Central memory CD8-positive, alpha-beta T cell (primary cell): ENCODE measurements around the gene INPP5K.
"Not testable (repeated sequence)": the region's sequence is repeated elsewhere in the genome, so short reads cannot be mapped to it uniquely, and the experiment has no call there.

Experiments used
- ATAC-seq: fragments of 150-1000 bp; cut with Tn5 transposase; replicated peaks from 2 replicates; pipeline ENCODE4 v1.10.0; 2022; ENCODE audit warnings: mild to moderate bottlenecking, moderate FRiP score, moderate number of reproducible peaks; ENCODE audit not compliant: poor library complexity, severe bottlenecking; ENCODE audit errors: extremely low read depth
- DNase-seq, 2 donors: peaks; one replicate each; pipeline ENCODE4 v3.0.0; 2021; ENCODE audit warnings: low spot score in 2 of 2
- H3K27ac Mint-ChIP-seq: one replicate; pipeline ENCODE4 v1.8.0; 2022; ENCODE audit warnings: low read depth, mild to moderate bottlenecking, moderate library complexity, mixed read lengths
- H3K27me3 Mint-ChIP-seq: one replicate; pipeline ENCODE4 v1.8.0; 2022; ENCODE audit warnings: mixed read lengths
- H3K36me3 Mint-ChIP-seq: one replicate; pipeline ENCODE4 v1.8.0; 2022; ENCODE audit warnings: mild to moderate bottlenecking, moderate library complexity, mixed read lengths; ENCODE audit not compliant: insufficient read depth
- H3K4me1 Mint-ChIP-seq: one replicate; pipeline ENCODE4 v1.8.0; 2022; ENCODE audit warnings: mixed read lengths
- H3K4me3 Mint-ChIP-seq: one replicate; pipeline ENCODE4 v1.8.0; 2022; ENCODE audit warnings: mild to moderate bottlenecking, moderate library complexity, mixed read lengths
- H3K9me3 Mint-ChIP-seq: one replicate; pipeline ENCODE4 v1.8.0; 2022; ENCODE audit warnings: mixed read lengths

The INPP5K gene

DNA sequence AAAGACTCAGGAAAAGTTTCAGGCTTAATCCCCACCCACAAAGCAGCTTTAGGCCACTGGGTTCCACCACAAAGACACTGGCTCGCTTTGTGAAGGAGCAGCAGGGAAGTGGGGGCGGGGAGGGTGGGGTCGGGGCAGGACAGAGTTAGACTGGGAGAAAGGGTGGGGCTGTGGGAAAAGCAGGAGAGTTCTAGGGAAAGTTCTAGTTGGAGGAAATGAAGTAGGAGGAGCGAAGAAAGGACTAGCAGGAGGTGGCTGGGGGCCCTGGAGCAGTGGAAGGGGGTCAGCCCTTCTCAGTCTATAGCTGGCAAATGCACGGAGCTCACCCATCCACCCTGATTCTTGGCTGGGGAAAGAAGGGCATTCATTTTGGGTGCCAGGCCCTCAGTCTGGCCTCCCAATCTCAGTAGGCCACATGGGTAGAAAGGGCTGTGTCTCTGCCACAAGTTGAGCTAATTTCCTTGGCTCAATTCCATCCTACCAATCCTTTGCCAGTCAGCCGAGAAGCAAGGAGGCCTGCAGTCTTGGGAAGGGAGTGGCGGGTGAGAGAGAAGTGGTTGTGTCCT, 4.6 kb downstream of the INPP5K start:
- Mint-ChIP-seq H3K9me3 (no peaks in the 10 kb centered on the region), H3K4me3 (no peak overlapping the region), H3K4me1 (peaks cover 15% of the 10 kb centered on the region), H3K27me3 (no peaks in the 10 kb centered on the region), H3K27ac (no peak overlapping the region), H3K36me3 (peaks cover 31% of the 10 kb centered on the region)
- ATAC-seq (no peak), DNase-seq (no peak)

GRCh38 chr17:1511290-1511689, 5.1 kb downstream of the INPP5K start:
- Mint-ChIP-seq H3K9me3 (no peaks in the 10 kb centered on the region), H3K4me3 (no peak overlapping the region), H3K27ac (no peak overlapping the region), H3K36me3 (peaks cover 33% of the 10 kb centered on the region), H3K27me3 (no peaks in the 10 kb centered on the region), H3K4me1 (peaks cover 15% of the 10 kb centered on the region)
- DNase-seq (no peak), ATAC-seq (no peak)

DNA sequence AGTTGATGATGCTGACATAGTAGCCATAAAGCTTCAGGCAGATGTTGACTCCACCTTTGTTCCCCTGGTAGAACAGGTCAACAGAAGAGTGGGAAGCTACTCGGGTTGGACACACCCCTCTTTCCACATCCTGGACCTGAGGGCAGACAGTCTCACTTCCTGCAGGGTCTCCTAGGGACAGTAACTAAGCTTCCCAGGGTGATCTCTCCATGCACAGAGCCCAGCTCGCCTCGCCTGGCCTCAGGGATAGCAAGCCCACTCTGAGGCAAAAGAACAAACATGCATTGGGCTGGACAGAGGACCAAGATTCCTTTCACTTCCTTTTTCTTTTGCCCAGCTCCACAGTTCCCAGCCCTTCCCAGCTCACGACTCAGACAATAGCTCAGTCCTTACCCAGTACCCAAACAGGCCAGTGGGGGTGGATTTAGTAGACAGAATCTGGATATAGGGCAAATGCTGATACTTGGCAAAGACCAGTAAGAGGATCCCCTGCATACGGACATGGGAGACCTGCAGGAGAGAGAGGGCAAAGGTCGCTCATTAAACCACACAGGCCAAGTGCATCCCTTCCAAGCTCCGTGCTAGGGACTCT, 7.0 kb downstream of the INPP5K start:
- Mint-ChIP-seq H3K27ac (no peak overlapping the region), H3K27me3 (no peaks in the 10 kb centered on the region), H3K4me3 (no peak overlapping the region), H3K36me3 (peaks cover 28% of the 10 kb centered on the region), H3K9me3 (no peaks in the 10 kb centered on the region), H3K4me1 (peaks cover 9% of the 10 kb centered on the region)
- ATAC-seq (no peak), DNase-seq (no peak)

GRCh38 chr17:1508709-1509108, 7.7 kb downstream of the INPP5K start:
- not testable (repeated sequence) for H3K4me3 Mint-ChIP-seq, H3K27ac Mint-ChIP-seq, H3K27me3 Mint-ChIP-seq, H3K9me3 Mint-ChIP-seq, ATAC-seq, H3K4me1 Mint-ChIP-seq, DNase-seq
- peaks cover 30% of the 10 kb centered on the region for H3K36me3 Mint-ChIP-seq

- Mint-ChIP-seq H3K27me3 (no peaks in the 10 kb centered on the region), H3K27ac (no peak overlapping the region), H3K36me3 (peaks cover 32% of the 10 kb centered on the region), H3K9me3 (no peaks in the 10 kb centered on the region), H3K4me3 (no peak overlapping the region), H3K4me1 (peaks cover 5% of the 10 kb centered on the region)
- DNase-seq (no peak), ATAC-seq (no peak)
Observed at GRCh38 chr17:1506649-1507267, 9.7 kb downstream of the INPP5K start.

DNA sequence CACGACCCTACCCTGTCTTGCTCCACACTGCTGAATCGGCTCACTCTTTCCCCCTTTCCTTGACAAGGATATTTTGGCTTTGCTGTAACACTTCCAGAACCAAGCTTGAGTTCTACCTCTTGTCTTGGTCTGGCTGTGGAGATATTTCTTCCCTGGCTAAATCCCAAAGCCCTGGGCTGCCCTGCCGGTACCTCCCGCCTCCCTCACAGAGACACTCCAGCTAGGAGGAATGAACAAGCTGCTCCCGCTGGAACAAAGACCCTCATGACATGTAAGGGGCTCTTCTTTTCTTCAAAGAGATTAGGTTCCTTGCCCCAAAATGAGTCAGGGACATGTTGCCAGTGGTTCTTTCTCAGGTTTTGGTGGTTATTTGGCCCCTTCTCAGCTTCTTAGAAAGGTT, 10.8 kb downstream of the INPP5K start:
- DNase-seq (no peak), ATAC-seq (no peak)
- no peaks in the 10 kb centered on the region for H3K27me3 Mint-ChIP-seq
- no peaks in the 10 kb centered on the region for H3K9me3 Mint-ChIP-seq
- no peak overlapping the region for H3K4me3 Mint-ChIP-seq
- peaks cover 34% of the 10 kb centered on the region for H3K36me3 Mint-ChIP-seq
- H3K27ac Mint-ChIP-seq, result peak overlapping the region; percentile 69
- H3K4me1 Mint-ChIP-seq, result peaks cover 5% of the 10 kb centered on the region

DNA sequence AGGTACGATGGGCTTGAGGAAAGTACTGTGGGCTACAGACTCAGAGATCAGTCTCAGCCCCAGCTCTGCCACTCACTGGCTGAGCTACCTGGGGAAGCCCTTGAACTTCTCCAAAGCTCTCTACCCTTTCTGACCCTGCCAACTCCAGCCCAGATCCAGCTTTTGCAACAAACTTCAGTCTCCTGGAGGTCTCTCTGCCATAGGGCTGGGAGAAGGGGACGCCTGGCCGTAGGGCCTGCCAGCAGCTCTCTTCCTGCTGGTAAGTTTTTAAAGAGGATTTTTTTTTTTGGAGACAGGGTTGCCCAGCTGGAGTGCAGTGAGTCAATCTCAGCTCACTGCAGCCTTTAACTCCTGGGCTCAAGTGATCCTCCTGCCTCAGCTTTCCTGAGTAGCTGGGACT, 11.5 kb downstream of the INPP5K start:
- Mint-ChIP-seq H3K4me1 (peaks cover 5% of the 10 kb centered on the region), H3K36me3 (peaks cover 37% of the 10 kb centered on the region), H3K27me3 (no peaks in the 10 kb centered on the region), H3K27ac (peak overlapping the region; percentile 69), H3K9me3 (no peaks in the 10 kb centered on the region), H3K4me3 (no peak overlapping the region)
- ATAC-seq, result no peak
- DNase-seq, result no peak

- H3K36me3 Mint-ChIP-seq, result peaks cover 35% of the 10 kb centered on the region
- no peak overlapping the region for H3K27ac Mint-ChIP-seq
- no peak overlapping the region for H3K4me3 Mint-ChIP-seq
Observed at GRCh38 chr17:1503699-1504098, 12.7 kb downstream of the INPP5K start.

DNA sequence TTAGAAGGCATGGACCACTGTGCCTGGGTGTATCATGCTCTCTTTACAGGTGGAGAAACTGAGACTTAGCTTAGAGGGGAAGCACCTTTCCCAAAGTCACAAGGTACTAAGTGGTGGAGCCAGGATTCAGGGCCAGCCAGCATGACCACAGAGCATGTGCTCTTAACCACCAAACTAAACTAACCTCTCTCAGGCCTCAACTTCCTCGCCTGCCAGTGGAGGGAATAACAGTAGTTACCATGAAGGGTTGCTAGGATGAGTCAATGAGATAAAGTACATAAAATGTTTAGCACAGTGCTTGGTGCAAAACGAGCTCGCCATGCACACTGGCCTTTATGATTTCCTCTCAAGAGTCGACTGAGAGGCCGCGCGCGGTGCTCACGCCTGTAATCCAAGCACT, 17.5 kb downstream of the INPP5K start:
- Mint-ChIP-seq H3K4me3 (no peak overlapping the region), H3K4me1 (no peaks in the 10 kb centered on the region), H3K27me3 (no peaks in the 10 kb centered on the region), H3K36me3 (peaks cover 30% of the 10 kb centered on the region), H3K27ac (no peak overlapping the region), H3K9me3 (no peaks in the 10 kb centered on the region)
- DNase-seq (no peak), ATAC-seq (no peak)

More at GRCh38 chr17:1503699-1504098, 12.7 kb downstream of the INPP5K start:
- ATAC-seq (no peak), DNase-seq (no peak)
- H3K27me3 Mint-ChIP-seq, result no peaks in the 10 kb centered on the region
- H3K9me3 Mint-ChIP-seq, result no peaks in the 10 kb centered on the region
- H3K4me1 Mint-ChIP-seq, result peaks cover 5% of the 10 kb centered on the region

GRCh38 chr17:1498233-1498632, 18.2 kb downstream of the INPP5K start:
- Mint-ChIP-seq H3K27ac (no peak overlapping the region), H3K36me3 (peaks cover 28% of the 10 kb centered on the region), H3K9me3 (no peaks in the 10 kb centered on the region), H3K4me1 (no peaks in the 10 kb centered on the region), H3K27me3 (no peaks in the 10 kb centered on the region), H3K4me3 (no peak overlapping the region)
- DNase-seq (no peak), ATAC-seq (no peak)

DNA sequence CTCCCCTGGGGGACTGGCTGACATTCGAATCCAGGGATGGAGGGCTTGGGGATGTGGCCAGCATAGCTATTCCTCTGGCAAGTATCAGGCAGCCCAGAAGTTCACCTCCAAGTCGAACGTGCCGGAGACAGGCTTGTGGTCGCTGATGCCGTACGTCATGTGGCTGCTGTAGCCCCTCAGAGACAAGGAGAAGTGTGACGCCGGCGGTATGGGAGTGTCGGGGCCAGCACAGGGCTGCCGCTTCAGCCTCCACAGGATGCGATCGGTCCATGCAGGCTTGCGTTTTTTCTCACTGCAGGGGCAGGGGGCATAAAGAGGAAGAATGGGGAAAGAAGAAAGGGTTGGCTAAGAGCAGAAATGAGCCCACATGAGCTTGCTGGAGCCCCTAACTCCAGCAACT, 18.6 kb downstream of the INPP5K start:
- ATAC-seq (no peak), DNase-seq (no peak)
- Mint-ChIP-seq H3K27ac (no peak overlapping the region), H3K4me3 (no peak overlapping the region), H3K9me3 (no peaks in the 10 kb centered on the region), H3K36me3 (peaks cover 28% of the 10 kb centered on the region), H3K27me3 (no peaks in the 10 kb centered on the region), H3K4me1 (no peaks in the 10 kb centered on the region)

GRCh38 chr17:1496869-1497268, 19.5 kb downstream of the INPP5K start:
- Mint-ChIP-seq H3K27me3 (no peaks in the 10 kb centered on the region), H3K4me1 (peaks cover 4% of the 10 kb centered on the region), H3K9me3 (no peaks in the 10 kb centered on the region), H3K27ac (no peak overlapping the region), H3K36me3 (peaks cover 31% of the 10 kb centered on the region), H3K4me3 (no peak overlapping the region)
- no peak for DNase-seq
- ATAC-seq, result no peak

DNA sequence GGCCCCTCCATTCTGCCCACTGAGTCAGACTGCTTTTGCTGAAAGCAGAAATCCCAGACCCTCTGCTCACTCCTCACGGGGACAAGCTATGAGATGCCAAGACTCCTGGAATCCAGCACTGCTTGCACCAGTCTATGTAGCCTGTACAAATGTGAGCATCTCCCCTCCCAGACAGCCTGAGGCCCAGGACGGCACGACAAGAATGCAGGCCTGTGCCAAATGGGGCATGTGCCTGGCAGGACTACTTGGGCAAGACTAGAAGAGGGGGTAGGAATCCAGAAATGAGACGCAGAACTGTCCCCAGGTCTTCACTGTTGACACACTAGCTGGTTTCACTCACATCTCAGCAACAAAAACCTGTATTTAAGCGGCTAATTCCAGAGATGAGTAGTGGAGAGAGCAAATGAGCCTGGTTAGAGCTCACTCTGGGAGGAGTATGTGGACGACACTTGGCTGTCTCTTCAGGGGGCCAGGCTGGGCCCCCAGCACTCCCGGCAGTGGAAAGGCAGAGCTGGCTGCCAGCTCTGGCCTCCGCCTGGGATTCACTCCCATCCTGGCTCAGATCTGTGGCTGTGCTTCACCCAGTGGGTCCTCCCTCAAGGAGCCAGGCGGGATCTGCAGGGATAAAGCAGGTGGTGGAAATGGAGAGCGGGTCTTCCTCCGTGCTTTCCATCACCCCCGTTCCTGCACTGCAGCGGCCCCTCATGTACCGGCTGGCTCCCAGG, 21.0 kb downstream of the INPP5K start:
- Mint-ChIP-seq H3K4me3 (no peak overlapping the region), H3K4me1 (peaks cover 13% of the 10 kb centered on the region), H3K9me3 (no peaks in the 10 kb centered on the region), H3K36me3 (peaks cover 29% of the 10 kb centered on the region), H3K27ac (no peak overlapping the region), H3K27me3 (no peaks in the 10 kb centered on the region)
- no peak for DNase-seq
- ATAC-seq, result no peak
